Panc1 (cell line): ENCODE data around the gene PKNOX2. TPM values are rescaled to one million over a fixed set of nuclear protein-coding genes. Genes with fewer than 3 reads are reported as not detected.

Experiments
- ATAC-seq: fragments of 200-7000 bp; cut with Tn5 transposase; 2 replicates; pipeline ENCODE4 v1.9.1; 2020; ENCODE audit warnings: mild to moderate bottlenecking, moderate library complexity
- BruUV-seq: library from RNA; stranded (reverse); fragments of 400-500 nt; replicated peaks from 2 replicates; lab custom pipeline; 2021; lab: Mats Ljungman, UMichigan
- CTCF ChIA-PET: fragments of 300-600 bp; sonication (Branson Sonifier 250); formaldehyde crosslinking; loops from one replicate; lab custom pipeline; 2022; ENCODE audit warnings: antibody characterized with exemption; lab: Charles Lee
- POLR2A ChIA-PET: fragments of 300-600 bp; sonication (Branson Sonifier 250); formaldehyde crosslinking; loops from one replicate; lab custom pipeline; 2022; ENCODE audit warnings: antibody characterized with exemption; lab: Charles Lee
- DNase-seq: peaks from one replicate; pipeline ENCODE4 v3.0.0-alpha.2; 2010; ENCODE audit warnings: low read depth, low spot score
- H3K27ac ChIP-seq: 2 replicates; pipeline ENCODE4 v1.5.1; 2011; ENCODE audit warnings: mild to moderate bottlenecking, low read length, inconsistent platforms
- H3K27me3 ChIP-seq: fragments of 200-500 bp; sonication (Bioruptor generic); 2 replicates; pipeline ENCODE4 v1.6.0; 2014; ENCODE audit warnings: low read length, inconsistent platforms; ENCODE audit not compliant: control insufficient read depth, insufficient read depth
- H3K36me3 ChIP-seq: fragments of 200-500 bp; sonication (Bioruptor generic); 2 replicates; pipeline ENCODE4 v1.5.1; 2014; ENCODE audit warnings: inconsistent platforms, mild to moderate bottlenecking, low read length, moderate library complexity; ENCODE audit not compliant: control insufficient read depth, insufficient read depth
- H3K4me1 ChIP-seq: 2 replicates; pipeline ENCODE4 v1.5.1; 2011; ENCODE audit warnings: inconsistent platforms, mild to moderate bottlenecking, low read length, moderate library complexity; ENCODE audit not compliant: control insufficient read depth, insufficient read depth
- H3K4me3 ChIP-seq, 2 experiments: 2 replicates each; pipeline ENCODE4 v1.5.1; 2011 to 2012; ENCODE audit warnings: low read depth in 2 of 2, low read length in 2 of 2, mild to moderate bottlenecking in 2 of 2, inconsistent platforms in 1 of 2, moderate library complexity in 1 of 2
- H3K9me3 ChIP-seq: fragments of 200-500 bp; sonication (Bioruptor generic); 2 replicates; pipeline ENCODE4 v1.5.1; 2014; ENCODE audit warnings: low read depth, mild to moderate bottlenecking, inconsistent platforms, low read length, moderate library complexity; ENCODE audit not compliant: control insufficient read depth, insufficient read depth
- POLR2AphosphoS5 ChIP-seq: IDR thresholded peaks from 2 replicates; pipeline ENCODE4 v1.6.1; 2012; ENCODE audit warnings: mild to moderate bottlenecking, low read depth, low read length, moderate library complexity
- REST ChIP-seq, 2 experiments: IDR thresholded peaks; 2 replicates each; pipeline ENCODE4 v1.6.1; 2011 to 2012; ENCODE audit warnings: low read depth in 2 of 2, control low read depth in 1 of 2, low read length in 1 of 2, mild to moderate bottlenecking in 1 of 2, moderate library complexity in 1 of 2; ENCODE audit not compliant: insufficient read depth in 1 of 2
- SIN3A ChIP-seq: IDR thresholded peaks from 2 replicates; pipeline ENCODE4 v1.6.1; 2012; ENCODE audit warnings: low read depth, mild to moderate bottlenecking, low read length, moderate library complexity, borderline replicate concordance; ENCODE audit not compliant: insufficient read depth
- TCF7L2 ChIP-seq: IDR thresholded peaks from 2 replicates; pipeline ENCODE4 v1.6.1; 2011; ENCODE audit warnings: mild to moderate bottlenecking, low read depth, low read length, inconsistent platforms
- in situ Hi-C: cut with HindIII; loops from 2 replicates; pipeline ENCODE4 v1.10.0; 2016; ENCODE audit warnings: low sequenced_read_pairs, low pct_unique_long_range_greater_than_20kb
- intact Hi-C: fragments of 100-400 bp; cut with micrococcal nuclease; formaldehyde crosslinking; loops from one replicate; pipeline ENCODE4 v1.10.0; 2022; ENCODE audit not compliant: unreplicated experiment
- total RNA-seq: library from RNA; stranded (reverse); gene quantifications from one replicate; pipeline ENCODE4 v1.2.1, GENCODE V29; 2021; ENCODE audit not compliant: unreplicated experiment
- TF ChIP-seq, protein P1 (sequence below): fragments of 450-650 bp; IDR thresholded peaks from 2 replicates; pipeline ENCODE4 v1.5.1; 2017; ENCODE audit warnings: mild to moderate bottlenecking

PKNOX2 gene
- total RNA-seq, 1 experiment from 2014 or later = not detected

GRCh38 chr11:125330462-125331325 lies 166.1 kb downstream of the PKNOX2 start:
- H3K4me3 ChIP-seq = no peak overlapping the region
- H3K27me3 ChIP-seq = peaks cover 8% of the 10 kb centered on the region; the same call in 1 of the 2 replicates
- H3K9me3 ChIP-seq = no peaks in the 10 kb centered on the region
- POLR2A ChIA-PET = no interaction called here
- in situ Hi-C loops = no loop called here
- DNase-seq (no peak), ATAC-seq (no peak)
- no peaks in the 10 kb centered on the region for H3K36me3 ChIP-seq
- CTCF ChIA-PET = no interaction called here
- H3K27ac ChIP-seq = no peak overlapping the region
- no peaks in the 10 kb centered on the region for H3K4me1 ChIP-seq
- TF ChIP-seq, protein P1, sequence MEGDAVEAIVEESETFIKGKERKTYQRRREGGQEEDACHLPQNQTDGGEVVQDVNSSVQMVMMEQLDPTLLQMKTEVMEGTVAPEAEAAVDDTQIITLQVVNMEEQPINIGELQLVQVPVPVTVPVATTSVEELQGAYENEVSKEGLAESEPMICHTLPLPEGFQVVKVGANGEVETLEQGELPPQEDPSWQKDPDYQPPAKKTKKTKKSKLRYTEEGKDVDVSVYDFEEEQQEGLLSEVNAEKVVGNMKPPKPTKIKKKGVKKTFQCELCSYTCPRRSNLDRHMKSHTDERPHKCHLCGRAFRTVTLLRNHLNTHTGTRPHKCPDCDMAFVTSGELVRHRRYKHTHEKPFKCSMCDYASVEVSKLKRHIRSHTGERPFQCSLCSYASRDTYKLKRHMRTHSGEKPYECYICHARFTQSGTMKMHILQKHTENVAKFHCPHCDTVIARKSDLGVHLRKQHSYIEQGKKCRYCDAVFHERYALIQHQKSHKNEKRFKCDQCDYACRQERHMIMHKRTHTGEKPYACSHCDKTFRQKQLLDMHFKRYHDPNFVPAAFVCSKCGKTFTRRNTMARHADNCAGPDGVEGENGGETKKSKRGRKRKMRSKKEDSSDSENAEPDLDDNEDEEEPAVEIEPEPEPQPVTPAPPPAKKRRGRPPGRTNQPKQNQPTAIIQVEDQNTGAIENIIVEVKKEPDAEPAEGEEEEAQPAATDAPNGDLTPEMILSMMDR = no peak
- TF ChIP-seq SIN3A (no peak), REST (IDR thresholded peaks at IDR 0.05; ENCODE audit: insufficient read depth in 1 of 2, low read depth in 2 of 2, low read length in 1 of 2) (no peak), TCF7L2 (no peak), POLR2AphosphoS5 (no peak)
- intact Hi-C loops = no loop called here
- no TSS peak for BruUV-seq

DNA sequence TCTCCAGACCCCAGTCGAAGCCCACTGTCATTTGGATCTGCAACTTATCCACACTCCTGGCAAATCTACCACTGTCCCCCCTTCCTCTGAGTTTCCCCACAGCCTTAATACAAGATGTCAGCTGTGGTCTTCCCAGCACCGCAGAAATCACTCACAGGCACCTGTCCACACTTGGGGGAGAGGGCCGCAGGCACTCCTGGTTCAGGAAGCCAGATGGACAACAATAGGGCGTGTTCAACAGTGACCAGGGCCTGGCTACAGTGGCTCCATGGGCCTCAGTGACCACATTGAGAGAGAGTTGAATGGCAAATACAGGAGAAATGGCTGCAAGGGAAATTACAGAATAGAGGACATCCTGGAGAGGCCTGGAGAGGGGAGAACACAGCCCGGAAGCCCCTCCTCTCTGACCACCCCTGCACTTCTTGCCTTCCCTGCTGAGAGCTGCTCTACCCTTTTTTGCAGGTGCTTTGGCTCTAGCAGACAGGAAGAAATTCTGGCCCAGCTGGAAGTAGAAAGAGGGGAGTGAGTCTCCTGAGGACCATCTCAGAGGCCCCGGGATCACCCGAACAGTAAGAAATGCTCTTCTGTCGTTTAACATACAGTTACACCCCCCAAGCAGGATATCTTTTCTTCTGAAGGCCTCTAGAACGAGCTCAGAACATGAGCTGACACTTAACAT lies 166.9 kb downstream of the PKNOX2 start:
- Histone ChIP-seq H3K27ac (no peak overlapping the region), H3K27me3 (peaks cover 8% of the 10 kb centered on the region; the same call in 1 of the 2 replicates), H3K9me3 (no peaks in the 10 kb centered on the region), H3K4me1 (no peaks in the 10 kb centered on the region), H3K4me3 (no peak overlapping the region), H3K36me3 (no peaks in the 10 kb centered on the region)
- intact Hi-C loops (no loop called here), in situ Hi-C loops (no loop called here)
- no TSS peak for BruUV-seq
- no peak for DNase-seq
- ChIA-PET CTCF (interaction anchor here (0.6 kb wide), 1 partner anchor 193 kb away, joined by 4 read pairs; no protein-coding TSS in a partner anchor), POLR2A (no interaction called here)
- no peak for ATAC-seq
- TF ChIP-seq SIN3A (no peak), TCF7L2 (no peak)
